NCI-H2227 treated with DMSO at 0.1 percent for 48 hours (cell line): ENCODE data around the gene PTPRO.

Experiments
- DNase-seq: peaks from one replicate; lab custom pipeline; 2025; lab: John Stamatoyannopoulos, UW

PTPRO gene

GRCh38 chr12:15350643-15351042 is 28.3 kb downstream of the PTPRO start:
- DNase-seq: no peak

DNA sequence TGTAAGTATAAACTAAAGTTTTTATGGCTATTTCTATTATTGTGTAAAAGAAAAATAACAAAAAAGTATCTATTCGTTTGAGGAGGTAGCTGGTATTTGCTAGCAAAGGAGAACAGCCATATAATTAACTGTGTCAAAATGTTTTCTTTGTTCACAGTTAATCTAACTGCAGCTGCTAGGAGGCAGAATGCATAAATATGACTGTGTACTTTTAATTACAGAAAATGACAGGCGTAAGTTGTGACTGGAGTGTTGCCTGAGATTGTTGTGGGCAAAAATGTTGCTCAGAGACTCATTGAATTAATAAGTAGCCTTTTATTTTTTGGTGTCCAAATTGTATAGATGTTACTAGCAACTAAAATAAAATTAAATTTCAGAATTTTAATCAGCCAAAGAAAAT is 33.5 kb downstream of the PTPRO start:
- no peak for DNase-seq

DNA sequence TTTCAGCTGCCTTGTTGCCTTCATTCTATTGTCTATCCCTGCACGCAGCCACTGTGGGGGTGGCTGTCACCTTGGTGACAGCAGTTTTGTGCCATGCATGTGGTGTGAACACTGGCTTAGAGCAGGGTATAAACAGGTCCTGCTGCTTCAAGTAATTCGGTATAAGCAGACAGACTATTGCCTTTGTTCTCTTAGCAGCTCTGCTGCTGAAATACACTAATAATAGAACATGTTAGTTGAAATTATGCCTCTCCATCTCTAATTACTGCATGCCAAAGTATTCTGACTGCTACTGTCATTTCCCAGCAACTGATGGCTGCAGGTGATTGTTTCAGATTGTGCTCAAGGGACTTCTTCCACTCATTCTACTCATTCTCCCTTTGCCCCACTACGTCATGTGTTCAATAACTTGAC is 34.6 kb downstream of the PTPRO start:
- DNase-seq: peak; percentile 78

DNA sequence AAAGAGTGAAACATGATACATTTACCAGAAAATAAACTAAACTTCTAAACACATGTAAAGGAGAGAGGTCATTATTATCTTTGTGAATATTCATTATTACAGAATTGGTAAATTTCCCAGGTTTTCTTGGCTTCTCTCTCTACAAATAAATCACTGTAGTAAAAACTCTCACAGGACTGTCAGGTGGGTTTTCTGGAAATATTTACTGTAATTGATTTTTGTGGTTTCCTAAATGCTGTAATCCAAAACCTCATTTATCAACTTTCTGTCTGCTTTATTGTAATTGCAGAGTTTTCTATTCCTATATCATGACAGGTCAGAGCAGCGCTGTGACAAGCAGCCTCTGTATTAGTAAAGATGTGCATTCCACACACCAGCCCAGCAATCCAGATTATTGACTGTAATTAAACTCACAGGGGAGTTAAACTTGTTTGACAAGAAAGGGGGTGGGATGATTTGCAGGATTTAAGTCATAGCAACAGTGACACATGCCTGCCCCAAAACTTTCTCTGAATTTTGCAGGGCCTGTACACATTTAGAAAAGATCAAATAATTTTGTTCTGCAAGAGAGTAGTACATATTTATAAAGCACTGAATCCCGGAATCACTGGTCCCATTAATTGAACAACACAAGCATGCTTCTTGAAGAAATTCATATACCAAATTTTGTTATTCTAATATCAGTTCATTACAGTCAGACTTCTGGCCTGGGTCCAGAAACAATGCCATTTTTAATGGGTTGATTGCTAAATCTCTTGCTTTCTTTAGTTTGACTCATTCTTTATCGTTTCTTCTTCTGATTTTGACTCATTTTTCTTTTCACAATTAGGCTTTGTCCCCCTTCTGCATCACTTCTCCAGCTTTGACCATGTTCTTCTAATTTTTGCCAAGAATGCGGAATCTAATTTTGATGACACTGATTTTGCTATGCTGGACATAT is 42.2 kb downstream of the PTPRO start:
- no peak for DNase-seq

DNA sequence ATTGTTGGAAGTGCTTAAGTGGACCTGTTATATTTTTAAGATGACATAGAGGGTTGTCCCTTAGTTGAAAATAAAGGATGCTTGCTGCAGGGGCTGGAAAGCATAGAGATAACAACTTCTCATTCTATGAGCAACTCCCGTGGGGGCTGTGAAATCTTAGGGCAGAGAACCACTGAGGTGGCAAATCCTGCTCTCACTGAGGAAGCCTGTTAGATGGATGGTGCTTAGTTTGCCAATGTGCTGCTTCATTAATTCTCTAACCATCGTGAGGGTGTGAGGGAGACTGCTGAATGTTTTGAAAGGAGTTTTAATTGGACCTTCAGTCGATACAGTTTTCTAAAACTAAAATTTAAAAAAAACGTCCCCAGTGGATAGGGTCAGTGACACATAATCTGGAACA is 46.5 kb downstream of the PTPRO start:
- no peak for DNase-seq

DNA sequence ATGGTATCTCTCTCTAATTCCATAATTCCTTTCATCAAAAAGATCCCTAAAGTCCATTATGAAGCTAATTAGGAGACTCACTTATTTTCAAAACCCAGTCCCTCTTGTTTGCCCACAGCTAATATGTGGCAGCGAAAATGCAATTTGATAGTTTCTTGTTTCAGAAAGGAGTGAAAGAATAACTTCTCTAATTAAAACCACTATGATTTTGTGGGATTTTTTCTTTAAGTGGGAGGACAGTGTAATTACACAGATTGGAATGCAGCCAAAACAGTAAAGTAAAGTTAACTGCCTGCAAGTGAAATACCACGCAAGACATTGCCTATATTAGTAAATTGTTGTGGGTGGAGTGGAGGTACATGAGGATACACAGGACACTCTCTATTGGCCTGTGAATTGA is 50.0 kb downstream of the PTPRO start:
- no peak for DNase-seq

- no peak for DNase-seq
These were observed 65.5 kb downstream of the PTPRO start for GRCh38 chr12:15387772-15388171.

GRCh38 chr12:15389561-15389960 is 67.3 kb downstream of the PTPRO start:
- no peak for DNase-seq

DNA sequence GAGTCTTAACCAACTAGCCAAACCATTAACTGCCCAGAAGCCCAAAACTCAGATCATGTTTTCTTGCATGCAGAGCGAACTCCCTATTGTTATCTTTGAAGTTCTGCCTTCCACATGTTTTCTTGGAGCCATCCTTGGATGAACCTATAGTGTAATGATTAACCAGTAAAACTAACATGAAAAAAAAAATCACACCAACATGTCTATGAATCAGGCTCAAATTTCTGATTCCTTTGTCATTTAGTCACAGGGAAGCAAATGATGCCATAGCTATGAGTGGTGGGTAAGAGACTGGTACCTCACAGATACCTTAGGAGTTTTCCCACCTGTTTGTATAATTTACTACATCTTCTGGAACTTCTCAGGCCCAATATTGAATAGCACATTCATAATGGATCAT is 70.7 kb downstream of the PTPRO start:
- no peak for DNase-seq

DNA sequence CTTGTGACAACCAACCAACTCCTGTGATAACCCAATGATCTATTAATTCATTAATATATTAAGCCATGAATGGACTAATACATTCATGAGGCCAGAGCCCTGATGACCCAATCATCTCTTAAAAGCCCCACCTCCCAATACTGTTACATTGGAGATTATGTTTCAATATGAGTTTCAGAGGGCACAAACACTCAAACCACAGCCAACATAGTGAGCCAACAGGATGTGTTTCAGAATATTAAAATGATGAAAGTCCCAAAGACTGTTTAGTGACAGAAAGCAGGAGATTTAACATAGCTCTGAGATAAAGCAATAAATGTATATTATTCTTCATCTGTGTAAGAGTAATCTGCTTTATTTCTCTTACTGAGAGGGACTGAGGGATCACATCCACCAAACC is 71.7 kb downstream of the PTPRO start:
- DNase-seq: no peak

DNA sequence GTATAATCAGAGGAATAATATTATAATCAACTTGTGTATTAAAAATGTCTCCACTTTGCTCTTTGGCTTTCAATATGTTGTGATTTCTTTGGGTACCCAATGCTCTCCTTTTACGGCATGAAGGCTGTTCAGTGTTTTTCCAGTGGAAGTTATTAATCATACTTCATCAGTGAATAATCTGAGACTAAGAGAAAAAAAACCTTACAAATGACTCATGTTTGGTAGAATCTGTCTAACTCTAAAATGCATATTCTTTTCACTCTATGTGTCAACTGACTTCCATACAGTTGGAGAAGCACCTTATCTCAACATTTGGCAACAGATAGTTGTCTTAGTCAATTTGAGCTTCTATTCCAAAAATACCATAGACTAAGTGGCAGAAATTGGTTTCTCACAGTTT is 82.2 kb downstream of the PTPRO start:
- DNase-seq: no peak

GRCh38 chr12:15405606-15406005 is 83.3 kb downstream of the PTPRO start:
- no peak for DNase-seq

DNA sequence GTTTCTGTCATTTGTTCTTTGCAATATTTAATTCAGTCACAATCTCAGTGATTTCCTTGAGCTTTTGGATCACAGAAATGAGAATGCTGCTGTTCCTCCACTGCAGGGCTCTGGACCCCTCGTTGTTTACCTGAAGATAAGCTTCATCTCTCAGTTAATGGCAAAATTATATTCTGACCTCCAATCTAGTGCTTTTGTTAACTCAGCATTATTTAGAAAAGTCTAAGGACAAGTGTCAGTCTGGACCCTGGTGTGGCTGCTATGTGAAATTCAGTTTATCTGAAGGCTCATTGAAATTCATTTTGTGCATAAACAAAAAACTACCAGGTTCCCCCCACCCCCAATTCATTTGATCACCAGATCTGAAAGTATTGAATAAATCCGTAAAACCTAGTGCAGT is 84.7 kb downstream of the PTPRO start:
- DNase-seq: no peak

GRCh38 chr12:15411842-15412241 is 89.5 kb downstream of the PTPRO start:
- DNase-seq: no peak

DNA sequence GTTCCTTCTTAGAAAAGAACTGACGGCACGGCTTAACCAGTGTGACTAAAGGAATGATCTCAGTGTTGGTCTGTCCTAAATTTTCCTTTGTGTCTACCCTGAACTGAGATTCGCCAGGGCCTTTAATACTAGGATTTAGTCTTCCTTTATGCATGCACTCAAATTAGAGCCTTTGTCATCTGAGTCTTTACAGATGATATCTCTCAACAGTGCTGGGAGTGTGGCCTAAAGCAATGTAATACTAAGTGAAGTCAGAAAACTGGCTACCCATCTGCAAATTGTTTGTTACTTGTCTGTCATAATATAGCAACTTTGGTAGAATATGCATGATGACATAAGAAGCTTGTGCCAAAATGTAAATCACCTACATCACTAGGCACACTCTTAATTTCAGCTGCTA is 95.4 kb downstream of the PTPRO start:
- no peak for DNase-seq

DNA sequence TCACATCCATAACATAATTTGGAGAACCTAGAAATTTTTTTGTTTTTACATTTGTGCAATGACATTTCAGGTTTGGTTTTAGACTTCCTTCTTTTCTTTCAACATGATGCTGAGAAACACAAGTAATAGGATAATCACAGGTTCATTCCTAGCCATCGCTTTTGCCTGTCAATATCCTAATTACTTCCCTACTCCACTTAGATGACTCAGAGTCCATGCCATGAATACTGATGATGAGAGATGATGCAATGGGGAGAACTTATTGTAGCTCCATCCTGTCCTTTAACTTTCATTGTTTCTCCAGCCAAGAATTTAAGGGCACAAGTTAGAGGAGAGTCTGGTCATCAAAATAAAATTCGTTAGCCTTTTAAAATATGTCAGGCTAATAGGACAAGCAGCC is 101.3 kb downstream of the PTPRO start:
- DNase-seq: peak; percentile 3

DNA sequence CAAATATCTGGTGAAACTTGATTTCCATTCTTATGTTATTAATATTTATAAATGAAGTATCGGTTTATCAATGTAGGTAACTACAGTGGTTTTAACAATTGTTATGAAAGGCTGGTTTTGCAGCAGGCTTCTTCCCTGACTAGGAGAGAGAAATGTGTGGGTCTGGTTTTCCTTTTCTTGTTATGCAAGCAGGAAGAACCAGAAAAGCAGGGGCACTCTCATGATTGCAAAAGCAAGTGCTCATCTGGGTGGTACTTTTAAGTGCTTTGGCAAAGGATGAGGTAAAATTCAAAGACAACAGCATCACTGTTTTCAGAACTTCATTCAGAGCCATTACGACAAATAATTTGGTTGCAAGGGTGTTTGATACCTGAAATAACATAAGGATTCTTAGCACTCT is 105.6 kb downstream of the PTPRO start:
- no peak for DNase-seq

DNA sequence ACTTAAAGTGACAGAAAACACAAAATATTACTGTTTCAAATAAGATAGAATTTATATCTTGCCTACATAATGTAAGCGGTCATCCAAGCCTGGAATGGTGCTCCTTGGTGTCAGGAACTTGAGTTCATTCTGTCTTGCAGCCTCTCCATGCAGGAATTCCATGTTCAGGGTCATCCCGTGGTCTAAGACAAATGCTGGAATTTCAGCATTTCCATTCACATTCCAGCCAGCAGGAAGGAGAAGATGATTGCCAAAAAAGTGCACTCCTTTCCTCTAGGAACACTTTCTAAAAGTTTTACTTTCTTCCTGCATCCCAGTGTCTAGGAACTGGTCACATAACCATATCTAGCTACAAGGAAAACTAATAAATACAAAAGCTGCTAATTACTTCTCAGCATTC is 106.3 kb downstream of the PTPRO start:
- no peak for DNase-seq

GRCh38 chr12:15429262-15429661 is 107.0 kb downstream of the PTPRO start:
- DNase-seq: no peak

DNA sequence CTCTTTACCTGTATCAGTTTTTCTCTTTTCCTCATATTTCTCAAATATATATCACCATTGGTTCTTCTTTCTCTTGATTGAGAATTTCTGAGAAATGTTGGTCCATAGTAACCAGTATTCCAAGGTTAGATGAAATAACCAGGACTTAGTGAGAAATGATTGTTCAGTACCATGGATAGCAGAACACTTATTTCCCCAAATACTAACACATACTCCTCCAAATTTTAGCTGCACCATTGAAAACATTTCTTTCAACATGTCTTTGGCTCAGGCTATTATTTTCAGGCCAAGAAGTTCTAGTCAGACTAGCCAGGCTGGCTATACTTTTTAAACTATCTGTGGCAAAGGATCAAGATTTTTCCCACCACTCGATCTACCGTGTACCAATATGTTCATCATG is 113.3 kb downstream of the PTPRO start:
- no peak for DNase-seq

GRCh38 chr12:15439459-15439858 is 117.2 kb downstream of the PTPRO start:
- no peak for DNase-seq

- DNase-seq: no peak
These were observed 120.7 kb downstream of the PTPRO start for GRCh38 chr12:15443050-15443449.

DNA sequence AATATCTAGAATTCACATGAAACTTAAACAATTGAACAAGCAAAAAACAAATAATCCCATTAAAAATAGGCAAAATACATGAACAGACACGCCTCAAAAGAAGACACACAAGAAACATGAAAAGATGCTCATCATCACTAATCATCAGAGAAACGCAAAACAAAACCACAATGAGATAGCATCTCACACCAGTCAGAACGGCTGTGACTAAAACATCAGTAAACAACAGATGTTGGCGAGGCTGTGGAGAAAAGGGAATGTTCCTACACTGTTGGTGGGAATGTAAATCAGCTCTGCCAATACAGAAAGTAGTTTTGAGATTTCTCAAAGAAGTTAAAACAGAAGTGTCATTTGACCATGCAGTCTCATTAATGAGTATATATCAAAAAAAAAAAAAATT is 121.3 kb downstream of the PTPRO start:
- no peak for DNase-seq

DNA sequence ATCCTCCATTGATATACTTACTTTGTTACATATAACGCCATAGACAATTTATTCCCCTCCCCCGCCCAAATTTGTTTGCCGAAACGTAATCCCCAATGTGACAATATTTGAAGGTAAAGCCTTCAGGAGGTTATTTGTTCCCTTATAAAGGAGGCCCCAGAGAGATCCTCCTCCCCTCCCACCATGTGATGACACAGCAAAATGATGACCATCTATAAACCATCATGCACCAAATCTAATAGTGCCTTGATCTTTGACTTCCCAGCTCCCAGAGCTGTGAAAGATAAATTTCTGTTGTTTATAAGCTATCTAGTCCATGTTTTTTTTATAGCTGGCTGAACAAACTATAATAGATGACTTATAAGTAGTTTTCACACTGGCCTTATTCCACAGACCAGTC is 122.2 kb downstream of the PTPRO start:
- no peak for DNase-seq
